Inferior parietal cortex (tissue), 1 donor: ENCODE data around the gene ZNF195.
"Not testable (repeated sequence)": the region's sequence is repeated elsewhere in the genome, so short reads cannot be mapped to it uniquely, and the experiment has no call there.

Source experiments
- DNase-seq: peaks from one replicate; pipeline ENCODE4 v3.0.0-alpha.2; 2016; ENCODE audit errors: extremely low spot score

ZNF195 gene

GRCh38 chr11:3378426-3379423 is at the start of gene ZNF195:
Gene ZNF195 (minus strand): TSS chr11:3379146. CDS start chr11:3379040, 106 bp downstream.
- DNase-seq, result peak; percentile 97

GRCh38 chr11:3428076-3428475 is 49.1 kb upstream of the ZNF195 start:
- not testable (repeated sequence) for DNase-seq

- DNase-seq, result not testable (repeated sequence)
Observed at GRCh38 chr11:3426541-3426940, 47.6 kb upstream of the ZNF195 start.

- DNase-seq, result not testable (repeated sequence)
Observed at GRCh38 chr11:3423928-3424327, 45.0 kb upstream of the ZNF195 start.

- peak; percentile 4 for DNase-seq
Observed at GRCh38 chr11:3423138-3423731, 44.3 kb upstream of the ZNF195 start.

- peak; percentile 85 for DNase-seq
Observed at GRCh38 chr11:3422380-3423137, 43.6 kb upstream of the ZNF195 start.

GRCh38 chr11:3421608-3422379 is 42.8 kb upstream of the ZNF195 start:
- DNase-seq, result not testable (repeated sequence)

GRCh38 chr11:3420281-3421042 is 41.5 kb upstream of the ZNF195 start:
- not testable (repeated sequence) for DNase-seq

- not testable (repeated sequence) for DNase-seq
Observed at GRCh38 chr11:3419496-3419895, 40.5 kb upstream of the ZNF195 start.

- DNase-seq, result peak; percentile 20
Observed at GRCh38 chr11:3417047-3417446, 38.1 kb upstream of the ZNF195 start.

GRCh38 chr11:3415301-3415700 is 36.4 kb upstream of the ZNF195 start:
- DNase-seq, result not testable (repeated sequence)

- not testable (repeated sequence) for DNase-seq
Observed at GRCh38 chr11:3413666-3414065, 34.7 kb upstream of the ZNF195 start.

GRCh38 chr11:3412837-3413236 is 33.9 kb upstream of the ZNF195 start:
- DNase-seq, result no peak

GRCh38 chr11:3408722-3409121 is 29.8 kb upstream of the ZNF195 start:
- DNase-seq, result peak; percentile 80

GRCh38 chr11:3408058-3408605 is 29.2 kb upstream of the ZNF195 start:
- DNase-seq, result not testable (repeated sequence)

GRCh38 chr11:3406937-3407336 is 28.0 kb upstream of the ZNF195 start:
- not testable (repeated sequence) for DNase-seq

GRCh38 chr11:3406223-3406875 is 27.4 kb upstream of the ZNF195 start:
- not testable (repeated sequence) for DNase-seq

GRCh38 chr11:3404076-3404925 is 25.4 kb upstream of the ZNF195 start:
- not testable (repeated sequence) for DNase-seq

GRCh38 chr11:3402861-3403250 is 23.9 kb upstream of the ZNF195 start:
- not testable (repeated sequence) for DNase-seq
